Right renal cortex interstitium (tissue), 3 donors: ENCODE data around the gene CMTM7. TPM values are rescaled to one million over a fixed set of nuclear protein-coding genes. Genes with fewer than 3 reads are reported as not detected.

Source experiments
- DNase-seq, 3 donors: peaks; one replicate each; pipeline ENCODE4 v3.0.0-alpha.2; 2013; ENCODE audit warnings: low read depth in 3 of 3, low spot score in 2 of 3
- polyA plus RNA-seq, 3 donors: library from polyadenylated mRNA; unstranded; fragments of 120-200 nt; gene quantifications; one replicate each; pipeline ENCODE4 v1.2.1, GENCODE V29; 2013; ENCODE audit not compliant: insufficient read length in 3 of 3

The CMTM7 gene
- polyA plus RNA-seq, 3 donors: 42.3 to 47.7 (median 43.8) TPM

- no peak for DNase-seq
These were observed 19.8 kb downstream of the CMTM7 start for GRCh38 chr3:32411442-32411841.

GRCh38 chr3:32412887-32413286, 21.2 kb downstream of the CMTM7 start:
- no peak for DNase-seq

GRCh38 chr3:32413845-32414521, 22.3 kb downstream of the CMTM7 start:
- DNase-seq: no peak

GRCh38 chr3:32414522-32415202, 23.0 kb downstream of the CMTM7 start:
- no peak for DNase-seq

- DNase-seq: no peak
These were observed 28.1 kb downstream of the CMTM7 start for GRCh38 chr3:32419742-32420125.

- DNase-seq: peak in 1 of 3 donors; percentile 35
These were observed 28.7 kb downstream of the CMTM7 start for GRCh38 chr3:32420126-32421038.

- DNase-seq: no peak
These were observed 29.5 kb downstream of the CMTM7 start for GRCh38 chr3:32421185-32421584.

- no peak for DNase-seq
These were observed 30.6 kb downstream of the CMTM7 start for GRCh38 chr3:32421991-32422859.

- DNase-seq: no peak
These were observed 31.3 kb downstream of the CMTM7 start for GRCh38 chr3:32422943-32423342.

GRCh38 chr3:32423534-32423933, 31.9 kb downstream of the CMTM7 start:
- no peak for DNase-seq

- DNase-seq: no peak
These were observed 32.4 kb downstream of the CMTM7 start for GRCh38 chr3:32423956-32424557.

- DNase-seq: no peak
These were observed 33.1 kb downstream of the CMTM7 start for GRCh38 chr3:32424581-32425250.

GRCh38 chr3:32428092-32429068, 36.7 kb downstream of the CMTM7 start:
- no peak for DNase-seq

- no peak for DNase-seq
These were observed 39.2 kb downstream of the CMTM7 start for GRCh38 chr3:32430900-32431299.

GRCh38 chr3:32431481-32431880, 39.8 kb downstream of the CMTM7 start:
- DNase-seq: no peak

GRCh38 chr3:32432045-32432710, 40.5 kb downstream of the CMTM7 start:
- DNase-seq: no peak

- DNase-seq: no peak
These were observed 41.3 kb downstream of the CMTM7 start for GRCh38 chr3:32432711-32433530.
